Smooth muscle cell (in vitro differentiated cells): ENCODE results near the gene LARP4B. TPM values are rescaled to one million over a fixed set of nuclear protein-coding genes. Genes with fewer than 3 reads are reported as not detected.

Experiments used
- DNase-seq: peaks from one replicate; lab custom pipeline; 2025; ENCODE audit not compliant: unreplicated experiment; lab: John Stamatoyannopoulos, UW
- H2AFZ ChIP-seq: fragments of 200-600 bp; sonication (generic); 2 replicates; pipeline ENCODE4 v1.6.0; 2016; ENCODE audit warnings: antibody characterized with exemption, low read depth, mild to moderate bottlenecking
- H3F3A ChIP-seq: fragments of 200-600 bp; sonication (generic); 2 replicates; pipeline ENCODE4 v1.6.0; 2017; ENCODE audit warnings: antibody characterized with exemption, low read depth
- H3K27ac ChIP-seq: fragments of 200-600 bp; sonication (generic); 2 replicates; pipeline ENCODE4 v1.5.1; 2016; ENCODE audit warnings: low read depth, mild to moderate bottlenecking
- H3K27me3 ChIP-seq: fragments of 200-600 bp; sonication (generic); 2 replicates; pipeline ENCODE4 v1.6.1; 2016; ENCODE audit warnings: low read depth, mild to moderate bottlenecking
- H3K36me3 ChIP-seq: fragments of 200-600 bp; sonication (generic); 2 replicates; pipeline ENCODE4 v1.5.1; 2016; ENCODE audit warnings: low read depth
- H3K4me1 ChIP-seq: fragments of 200-600 bp; sonication (generic); 2 replicates; pipeline ENCODE4 v1.5.1; 2016; ENCODE audit warnings: low read depth
- H3K4me2 ChIP-seq: fragments of 200-600 bp; sonication (generic); 2 replicates; pipeline ENCODE4 v1.6.0; 2016; ENCODE audit warnings: mild to moderate bottlenecking
- H3K4me3 ChIP-seq: fragments of 200-600 bp; sonication (generic); 2 replicates; pipeline ENCODE4 v1.5.1; 2016; ENCODE audit warnings: mild to moderate bottlenecking
- H3K79me2 ChIP-seq: fragments of 200-600 bp; sonication (generic); 2 replicates; pipeline ENCODE4 v1.6.0; 2016; ENCODE audit warnings: low read depth, mild to moderate bottlenecking
- H3K9ac ChIP-seq: fragments of 200-600 bp; sonication (generic); 2 replicates; pipeline ENCODE4 v1.6.0; 2016; ENCODE audit warnings: low read depth
- H3K9me3 ChIP-seq: fragments of 200-600 bp; sonication (generic); replicated peaks from 2 replicates; pipeline ENCODE4 v1.5.1; 2016; ENCODE audit warnings: low read depth
- H4K20me1 ChIP-seq: fragments of 200-600 bp; sonication (generic); 2 replicates; pipeline ENCODE4 v1.6.0; 2016; ENCODE audit warnings: low read depth
- WGBS: methylation state at CpG from one replicate; pipeline ENCODE4 v1.1.7; 2016; ENCODE audit warnings: low lambda C conversion rate; 5-methylcytosine and 5-hydroxymethylcytosine counted together
- polyA plus RNA-seq: library from polyadenylated mRNA; unstranded; fragments of >200 nt; fragmentation: Nextera tagmentation; extraction: Ambion mirVana; gene quantifications from 2 replicates; pipeline ENCODE4 v1.2.1, GENCODE V29; 2016
- total RNA-seq: library from RNA; depleted of rRNA; stranded (reverse); fragments of >200 nt; gene quantifications from 2 replicates; pipeline ENCODE4 v1.2.3, GENCODE V29; 2014
- TF ChIP-seq, protein P1 (sequence below): fragments of 200-600 bp; sonication (generic); IDR thresholded peaks from 2 replicates; pipeline ENCODE4 v1.5.1; 2017; ENCODE audit warnings: borderline replicate concordance, mild to moderate bottlenecking, antibody characterized with exemption; ENCODE audit not compliant: insufficient read depth, poor library complexity, severe bottlenecking

Gene LARP4B
- total and polyA plus RNA-seq, 2 experiments from 2014 or later = 16.7 to 24.9 TPM

DNA sequence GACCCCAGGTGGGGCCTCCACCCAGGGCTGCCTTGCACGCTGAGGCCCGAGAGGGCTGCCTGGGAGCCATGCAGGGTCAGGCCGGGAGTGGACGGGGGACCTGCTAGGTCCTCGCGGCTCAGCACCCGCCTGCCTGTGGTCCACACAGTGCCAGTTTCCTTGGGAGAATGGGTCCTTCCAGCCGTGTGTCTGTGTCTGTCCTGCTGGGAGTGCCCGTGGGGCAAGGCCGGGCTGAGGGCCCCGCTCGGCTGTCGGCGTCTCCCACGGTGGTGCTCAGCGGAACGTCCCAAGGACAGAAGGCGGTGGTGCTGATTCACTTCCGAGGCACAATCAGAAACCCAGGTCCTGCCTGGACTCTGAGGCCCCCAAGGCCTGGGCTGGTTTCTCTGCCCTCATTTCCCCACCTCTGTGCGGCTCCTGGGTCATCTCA, 33.5 kb upstream of the LARP4B start:
- Histone ChIP-seq H3K36me3 (no peaks in the 10 kb centered on the region), H3K9ac (no peak overlapping the region), H2AFZ (no peak overlapping the region), H3K4me1 (no peaks in the 10 kb centered on the region), H3K4me2 (no peak overlapping the region), H3K27me3 (no peaks in the 10 kb centered on the region), H3K9me3 (no peaks in the 10 kb centered on the region), H3F3A (no peaks in the 10 kb centered on the region), H3K4me3 (no peak overlapping the region), H4K20me1 (no peaks in the 10 kb centered on the region), H3K79me2 (no peaks in the 10 kb centered on the region), H3K27ac (no peak overlapping the region)
- no peak for DNase-seq
- TF ChIP-seq, protein P1, sequence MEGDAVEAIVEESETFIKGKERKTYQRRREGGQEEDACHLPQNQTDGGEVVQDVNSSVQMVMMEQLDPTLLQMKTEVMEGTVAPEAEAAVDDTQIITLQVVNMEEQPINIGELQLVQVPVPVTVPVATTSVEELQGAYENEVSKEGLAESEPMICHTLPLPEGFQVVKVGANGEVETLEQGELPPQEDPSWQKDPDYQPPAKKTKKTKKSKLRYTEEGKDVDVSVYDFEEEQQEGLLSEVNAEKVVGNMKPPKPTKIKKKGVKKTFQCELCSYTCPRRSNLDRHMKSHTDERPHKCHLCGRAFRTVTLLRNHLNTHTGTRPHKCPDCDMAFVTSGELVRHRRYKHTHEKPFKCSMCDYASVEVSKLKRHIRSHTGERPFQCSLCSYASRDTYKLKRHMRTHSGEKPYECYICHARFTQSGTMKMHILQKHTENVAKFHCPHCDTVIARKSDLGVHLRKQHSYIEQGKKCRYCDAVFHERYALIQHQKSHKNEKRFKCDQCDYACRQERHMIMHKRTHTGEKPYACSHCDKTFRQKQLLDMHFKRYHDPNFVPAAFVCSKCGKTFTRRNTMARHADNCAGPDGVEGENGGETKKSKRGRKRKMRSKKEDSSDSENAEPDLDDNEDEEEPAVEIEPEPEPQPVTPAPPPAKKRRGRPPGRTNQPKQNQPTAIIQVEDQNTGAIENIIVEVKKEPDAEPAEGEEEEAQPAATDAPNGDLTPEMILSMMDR = no peak
- 97% methylated on average over 13 of the region's 20 CpGs for WGBS

DNA sequence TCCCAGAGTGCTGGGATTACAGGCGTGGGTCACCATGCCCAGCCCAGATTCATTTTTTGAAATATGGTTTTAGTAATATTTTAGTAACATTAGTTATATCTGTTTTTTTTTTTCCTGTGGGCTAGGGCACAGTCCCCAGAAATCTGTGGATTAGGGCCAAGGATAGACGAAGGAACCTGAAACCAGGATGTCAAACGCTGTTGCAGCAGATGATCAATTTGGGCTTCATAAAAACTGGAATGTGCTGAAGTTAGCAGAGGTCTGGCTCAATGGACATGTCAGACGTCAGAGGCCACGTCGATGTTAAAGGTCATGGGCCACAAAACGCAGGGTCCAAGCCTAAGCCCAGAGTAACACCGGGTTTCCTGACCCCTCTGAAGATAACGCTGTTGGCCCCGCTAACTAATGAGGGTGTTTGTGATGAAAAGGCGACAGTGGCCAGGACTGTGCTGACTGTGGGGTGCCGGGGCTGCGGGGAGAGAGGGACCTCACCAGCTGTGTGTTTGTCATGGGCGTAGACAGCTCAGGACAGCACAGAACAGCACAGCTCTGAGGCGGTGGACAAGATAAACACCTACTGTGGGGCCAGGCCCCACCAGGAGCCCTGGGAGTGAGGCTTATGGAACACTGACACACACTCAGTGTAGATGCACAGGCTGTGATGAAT, 32.9 kb upstream of the LARP4B start:
- TF ChIP-seq, protein P1 = no peak
- H4K20me1 ChIP-seq = no peaks in the 10 kb centered on the region
- H3K36me3 ChIP-seq = no peaks in the 10 kb centered on the region
- H3K27ac ChIP-seq = no peak overlapping the region
- 88% methylated on average over 15 of the region's 15 CpGs for WGBS
- no peaks in the 10 kb centered on the region for H3K4me1 ChIP-seq
- H3K9ac ChIP-seq = no peak overlapping the region
- no peaks in the 10 kb centered on the region for H3K9me3 ChIP-seq
- no peaks in the 10 kb centered on the region for H3K79me2 ChIP-seq
- no peaks in the 10 kb centered on the region for H3K27me3 ChIP-seq
- no peak for DNase-seq
- H3F3A ChIP-seq = no peaks in the 10 kb centered on the region
- no peak overlapping the region for H2AFZ ChIP-seq
- H3K4me2 ChIP-seq = no peak overlapping the region
- H3K4me3 ChIP-seq = no peak overlapping the region

DNA sequence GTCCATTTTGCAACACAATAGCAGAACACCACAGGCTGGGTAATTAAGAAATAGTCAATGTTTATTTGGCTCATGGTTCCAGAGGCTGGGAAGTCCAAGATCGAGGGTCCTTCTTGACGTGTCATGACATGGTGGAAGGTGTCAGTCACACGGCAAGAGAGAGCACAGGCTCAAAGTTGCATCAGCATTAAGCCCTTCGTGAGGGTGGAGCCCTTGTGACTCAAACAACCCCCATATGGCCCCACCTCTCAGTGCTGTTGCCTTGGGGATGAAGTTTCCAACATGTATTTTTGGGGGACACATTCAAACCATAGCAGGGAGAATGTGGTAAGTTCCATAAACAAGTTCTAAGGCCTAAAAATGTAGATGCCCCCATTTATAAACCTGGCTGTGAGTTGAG, 32.1 kb upstream of the LARP4B start:
- WGBS = 89% methylated on average over 4 of the region's 4 CpGs

DNA sequence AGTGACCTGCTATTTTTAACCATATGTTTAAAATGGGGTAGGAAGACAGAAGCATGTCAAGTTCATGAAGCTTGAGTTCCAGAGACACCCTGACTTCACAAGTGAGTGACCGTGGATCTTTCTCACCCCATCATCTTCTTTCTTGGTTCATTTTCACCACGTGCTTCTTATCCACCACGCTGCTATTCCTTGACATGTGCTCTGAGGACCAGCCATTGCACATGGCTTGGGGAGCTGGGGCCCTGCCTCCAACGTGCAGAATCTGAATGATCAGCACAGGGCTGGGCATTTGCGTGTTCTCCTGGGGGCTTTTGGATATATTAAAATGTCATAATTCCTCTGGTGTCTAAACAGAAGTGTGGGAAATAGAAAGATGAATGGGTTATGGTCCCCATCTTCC, 31.7 kb upstream of the LARP4B start:
- 87% methylated on average over 5 of the region's 5 CpGs for WGBS

More for the DNA sequence above, 32.1 kb upstream of the LARP4B start:
- no peaks in the 10 kb centered on the region for H4K20me1 ChIP-seq
- no peak overlapping the region for H3K27ac ChIP-seq
- H3K9ac ChIP-seq = no peak overlapping the region
- H3K9me3 ChIP-seq = no peaks in the 10 kb centered on the region
- DNase-seq = no peak
- no peaks in the 10 kb centered on the region for H3K79me2 ChIP-seq
- no peaks in the 10 kb centered on the region for H3K36me3 ChIP-seq
- no peak overlapping the region for H3K4me2 ChIP-seq
- no peak overlapping the region for H3K4me3 ChIP-seq
- H2AFZ ChIP-seq = no peak overlapping the region
- TF ChIP-seq, protein P1 = no peak
- H3K4me1 ChIP-seq = no peaks in the 10 kb centered on the region
- no peaks in the 10 kb centered on the region for H3K27me3 ChIP-seq
- no peaks in the 10 kb centered on the region for H3F3A ChIP-seq

More for the DNA sequence above, 31.7 kb upstream of the LARP4B start:
- Histone ChIP-seq H2AFZ (no peak overlapping the region), H3K9ac (no peak overlapping the region), H3K27me3 (no peaks in the 10 kb centered on the region), H3K4me3 (no peak overlapping the region), H3K36me3 (no peaks in the 10 kb centered on the region), H3K4me2 (no peak overlapping the region), H3F3A (no peaks in the 10 kb centered on the region), H3K27ac (no peak overlapping the region), H3K79me2 (no peaks in the 10 kb centered on the region), H3K9me3 (no peaks in the 10 kb centered on the region), H4K20me1 (no peaks in the 10 kb centered on the region), H3K4me1 (no peaks in the 10 kb centered on the region)
- no peak for DNase-seq
- TF ChIP-seq, protein P1 = no peak
